Measurements from ENCODE around the gene NTHL1.

DNA sequence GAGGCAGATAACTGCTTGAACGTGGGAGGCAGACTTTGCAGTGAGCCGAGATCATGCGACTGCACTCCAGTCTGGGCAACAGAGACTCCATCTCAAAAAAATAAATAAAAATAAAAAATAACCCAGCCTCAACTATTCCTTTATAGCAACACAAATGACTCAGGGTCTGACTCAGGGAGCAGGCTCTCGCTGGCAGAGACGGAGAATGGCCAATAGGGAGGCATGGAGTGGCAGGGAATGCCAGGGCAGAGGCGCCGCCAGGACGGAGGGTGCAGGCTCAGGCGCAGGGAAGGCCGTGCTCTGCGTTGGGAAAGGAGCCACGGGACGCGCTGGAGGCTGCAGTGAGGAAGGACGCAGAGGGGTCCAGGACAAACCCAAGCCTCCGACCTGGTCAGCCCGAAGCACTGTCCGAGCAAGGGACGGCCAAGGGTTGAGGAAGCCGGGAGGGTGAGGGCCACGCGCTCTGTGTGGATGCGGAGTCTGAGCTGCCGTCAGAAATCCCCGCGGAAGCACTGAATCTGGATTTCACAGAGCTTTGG, 47.8 kb upstream of the NTHL1 start:
- TF ChIP-seq, protein P1, sequence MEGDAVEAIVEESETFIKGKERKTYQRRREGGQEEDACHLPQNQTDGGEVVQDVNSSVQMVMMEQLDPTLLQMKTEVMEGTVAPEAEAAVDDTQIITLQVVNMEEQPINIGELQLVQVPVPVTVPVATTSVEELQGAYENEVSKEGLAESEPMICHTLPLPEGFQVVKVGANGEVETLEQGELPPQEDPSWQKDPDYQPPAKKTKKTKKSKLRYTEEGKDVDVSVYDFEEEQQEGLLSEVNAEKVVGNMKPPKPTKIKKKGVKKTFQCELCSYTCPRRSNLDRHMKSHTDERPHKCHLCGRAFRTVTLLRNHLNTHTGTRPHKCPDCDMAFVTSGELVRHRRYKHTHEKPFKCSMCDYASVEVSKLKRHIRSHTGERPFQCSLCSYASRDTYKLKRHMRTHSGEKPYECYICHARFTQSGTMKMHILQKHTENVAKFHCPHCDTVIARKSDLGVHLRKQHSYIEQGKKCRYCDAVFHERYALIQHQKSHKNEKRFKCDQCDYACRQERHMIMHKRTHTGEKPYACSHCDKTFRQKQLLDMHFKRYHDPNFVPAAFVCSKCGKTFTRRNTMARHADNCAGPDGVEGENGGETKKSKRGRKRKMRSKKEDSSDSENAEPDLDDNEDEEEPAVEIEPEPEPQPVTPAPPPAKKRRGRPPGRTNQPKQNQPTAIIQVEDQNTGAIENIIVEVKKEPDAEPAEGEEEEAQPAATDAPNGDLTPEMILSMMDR (IDR thresholded peaks at IDR 0.05), result no peak
- TF ChIP-seq POLR2AphosphoS5 (IDR thresholded peaks at IDR 0.05; ENCODE audit: insufficient read depth in 1 of 2, low read depth in 1 of 2), result no peak
- TF ChIP-seq POLR2A (IDR thresholded peaks at IDR 0.05), result no peak

All from vagina (tissue), 2 donors.